ENCODE results near the gene STAT5A.
A peak's percentile ranks its signal among the peaks of the same experiment; 100 is the strongest.
"Not testable (repeated sequence)": the region's sequence is repeated elsewhere in the genome, so short reads cannot be mapped to it uniquely, and the experiment has no call there.

STAT5A gene

DNA sequence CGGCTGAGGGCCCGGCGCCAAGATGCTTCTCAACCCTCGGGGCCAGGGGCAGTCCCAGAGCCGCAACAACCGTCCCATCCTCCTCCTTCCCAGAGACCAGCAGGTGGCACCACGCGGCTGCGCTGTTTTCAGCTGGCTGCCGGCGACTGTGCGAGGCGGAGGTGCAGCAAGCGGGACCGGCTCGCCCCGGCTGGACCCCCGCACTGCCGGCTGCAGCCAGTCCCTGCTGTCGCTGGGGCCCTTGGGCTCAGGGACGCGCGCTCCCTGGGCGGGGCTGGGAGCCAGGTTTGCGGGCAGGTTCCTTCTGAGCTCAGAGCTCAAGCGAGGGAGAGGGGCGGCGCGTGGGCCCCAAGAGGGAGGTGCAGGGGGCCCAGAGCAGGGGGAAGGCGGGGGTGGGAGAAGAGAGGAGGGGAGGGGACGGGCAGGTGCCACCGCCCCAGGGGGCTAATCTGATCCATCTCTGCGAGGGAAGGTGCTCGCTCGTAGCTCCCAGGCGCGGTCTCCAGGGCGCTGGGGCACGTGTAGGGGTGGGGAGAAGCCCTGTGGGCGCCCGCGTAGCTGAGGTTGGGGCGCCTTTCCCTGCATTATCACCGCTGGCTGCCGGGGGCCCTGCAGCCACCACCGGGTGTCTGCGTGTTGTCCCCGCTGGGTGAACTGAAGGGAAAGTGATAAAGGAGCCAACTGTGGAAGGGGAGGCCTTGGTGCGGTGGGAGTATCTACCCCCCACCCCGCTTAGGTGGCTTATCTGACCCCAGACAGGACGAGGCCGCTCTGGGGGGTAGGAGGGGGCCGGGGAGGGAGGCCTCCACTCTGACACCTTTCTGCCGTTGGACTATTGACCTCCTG lies 24.2 kb downstream of the STAT5A start:
- Histone ChIP-seq H3K9ac (ENCODE audit: low read depth in 1 of 2, low read length in 2 of 2) (peak overlapping the region in 1 of 2 donors; percentile 25), H3K27me3 (ENCODE audit: control insufficient read depth in 1 of 2, insufficient read depth in 2 of 2, low read length in 2 of 2) (no peaks in the 10 kb centered on the region), H3K9me3 (ENCODE audit: control insufficient read depth in 1 of 2, low read length in 2 of 2) (no peaks in the 10 kb centered on the region), H3K4me3 (ENCODE audit: low read depth in 1 of 2, low read length in 2 of 2) (peak overlapping the region in 1 of 2 donors; percentile 28), H3K27ac (ENCODE audit: low read depth, low read length) (peak overlapping the region; percentile 10), H3K4me1 (ENCODE audit: control insufficient read depth in 1 of 2, insufficient read depth in 2 of 2, low read length in 2 of 2) (peaks cover 8 to 11% of the 10 kb centered on the region in 2 donors), H3K36me3 (ENCODE audit: control insufficient read depth in 1 of 2, insufficient read depth in 2 of 2, low read length in 2 of 2) (peaks cover 48 to 69% of the 10 kb centered on the region in 2 donors)

DNA sequence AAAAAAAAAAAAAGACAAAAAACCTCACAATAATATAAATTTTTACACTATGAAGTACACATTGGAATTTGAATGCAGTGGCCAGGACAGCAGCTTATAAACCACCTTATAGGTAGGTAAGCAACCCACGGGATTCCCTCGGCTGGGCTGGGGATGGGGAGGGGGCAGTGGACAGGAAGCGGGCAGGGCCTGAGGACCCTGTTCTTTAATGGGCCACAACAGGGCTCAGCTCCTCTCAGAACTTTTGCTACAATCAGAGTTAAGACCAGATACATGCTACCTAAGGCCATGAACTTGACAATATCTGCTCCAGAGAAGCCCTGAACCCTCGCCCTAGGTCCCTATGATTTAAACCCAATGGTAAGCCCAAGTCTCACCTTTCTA lies 25.1 kb downstream of the STAT5A start:
- Histone ChIP-seq H3K4me1 (ENCODE audit: control insufficient read depth in 1 of 2, insufficient read depth in 2 of 2, low read length in 2 of 2) (peaks cover 8 to 11% of the 10 kb centered on the region in 2 donors), H3K36me3 (ENCODE audit: control insufficient read depth in 1 of 2, insufficient read depth in 2 of 2, low read length in 2 of 2) (peaks cover 52 to 69% of the 10 kb centered on the region in 2 donors), H3K9ac (ENCODE audit: low read depth in 1 of 2, low read length in 2 of 2) (no peak overlapping the region), H3K27ac (ENCODE audit: low read depth, low read length) (no peak overlapping the region), H3K9me3 (ENCODE audit: control insufficient read depth in 1 of 2, low read length in 2 of 2) (no peaks in the 10 kb centered on the region), H3K27me3 (ENCODE audit: control insufficient read depth in 1 of 2, insufficient read depth in 2 of 2, low read length in 2 of 2) (no peaks in the 10 kb centered on the region), H3K4me3 (ENCODE audit: low read depth in 1 of 2, low read length in 2 of 2) (no peak overlapping the region)

DNA sequence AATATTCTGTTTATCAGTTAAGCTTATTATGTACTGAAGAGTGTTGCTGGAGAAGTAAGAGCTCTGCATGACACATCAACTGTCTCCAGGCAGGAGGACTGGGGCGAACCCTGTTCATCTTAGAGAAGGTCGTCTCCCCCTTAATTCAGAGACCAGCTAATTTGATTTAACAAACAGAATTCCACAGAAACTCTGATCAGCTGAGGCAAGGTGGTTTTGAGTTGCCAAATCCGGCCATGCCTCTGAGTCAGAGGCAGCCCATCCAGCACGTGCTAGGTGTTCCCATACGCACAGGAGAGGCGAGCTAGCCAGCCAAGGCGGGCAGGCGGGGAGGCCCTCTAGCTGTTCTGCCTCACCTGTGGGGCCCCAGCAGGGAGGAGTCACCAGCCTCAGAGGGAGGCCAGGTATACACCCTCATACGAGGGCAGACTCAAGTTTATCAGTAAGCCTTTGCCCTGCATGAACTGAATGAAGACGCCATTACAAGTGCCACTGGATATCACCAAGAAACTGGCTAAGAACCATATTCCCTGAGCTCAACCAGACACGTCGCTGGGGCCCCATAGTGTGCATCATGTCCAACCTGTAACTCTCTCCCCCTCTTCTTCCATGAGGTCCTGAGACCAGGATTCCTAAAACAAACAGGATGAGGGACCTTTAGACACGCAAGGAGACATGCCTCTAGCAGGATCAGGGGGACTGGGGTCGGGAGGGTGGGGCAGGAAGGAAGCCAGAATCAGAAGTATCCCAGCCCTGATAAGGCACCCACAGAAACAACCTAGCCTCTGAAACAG lies 25.7 kb downstream of the STAT5A start:
- Histone ChIP-seq H3K4me3 (ENCODE audit: low read depth in 1 of 2, low read length in 2 of 2) (no peak overlapping the region), H3K9me3 (ENCODE audit: control insufficient read depth in 1 of 2, low read length in 2 of 2) (no peaks in the 10 kb centered on the region), H3K27me3 (ENCODE audit: control insufficient read depth in 1 of 2, insufficient read depth in 2 of 2, low read length in 2 of 2) (no peaks in the 10 kb centered on the region), H3K27ac (ENCODE audit: low read depth, low read length) (no peak overlapping the region), H3K4me1 (ENCODE audit: control insufficient read depth in 1 of 2, insufficient read depth in 2 of 2, low read length in 2 of 2) (peaks cover 8 to 11% of the 10 kb centered on the region in 2 donors), H3K9ac (ENCODE audit: low read depth in 1 of 2, low read length in 2 of 2) (no peak overlapping the region), H3K36me3 (ENCODE audit: control insufficient read depth in 1 of 2, insufficient read depth in 2 of 2, low read length in 2 of 2) (peaks cover 57 to 72% of the 10 kb centered on the region in 2 donors)

DNA sequence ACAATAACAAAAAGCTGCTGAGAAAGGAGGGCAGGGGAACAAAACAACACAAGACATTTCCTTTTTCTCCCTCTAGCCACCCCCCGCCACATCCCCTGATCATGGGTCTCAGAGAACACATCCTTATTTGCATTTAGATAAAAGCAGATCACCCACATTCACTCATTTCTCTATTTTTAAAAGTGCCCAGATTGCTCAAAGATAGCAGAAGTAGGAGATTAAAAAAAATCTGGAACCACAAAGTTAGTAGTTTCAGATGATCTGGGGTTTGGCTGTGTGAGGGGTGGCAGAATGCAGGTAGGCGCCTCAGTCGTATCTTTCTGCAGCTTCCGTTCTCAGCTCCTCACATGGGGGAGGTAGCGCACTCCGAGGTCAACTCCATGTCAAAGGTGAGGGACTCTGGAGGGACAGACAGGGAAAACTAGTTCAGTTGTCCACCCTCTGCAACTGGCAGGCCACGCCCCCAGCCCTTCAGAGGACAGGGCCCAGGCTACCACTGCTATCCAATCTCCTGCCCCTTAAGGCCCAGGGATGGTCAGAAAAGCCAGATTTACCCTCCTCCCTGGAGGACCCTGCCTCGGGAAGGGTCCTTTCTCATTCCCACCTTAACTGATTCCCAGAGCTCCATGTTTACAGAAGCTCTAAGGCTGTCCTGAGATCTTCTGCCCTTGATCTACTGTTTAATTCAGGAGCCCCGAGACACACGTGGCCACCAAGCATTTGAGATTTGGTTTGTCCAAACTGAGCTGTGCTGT lies 27.3 kb downstream of the STAT5A start:
- no peaks in the 10 kb centered on the region for H3K27me3 ChIP-seq (ENCODE audit: control insufficient read depth in 1 of 2, insufficient read depth in 2 of 2, low read length in 2 of 2)
- H3K4me1 ChIP-seq (ENCODE audit: control insufficient read depth in 1 of 2, insufficient read depth in 2 of 2, low read length in 2 of 2), result peaks cover 8 to 11% of the 10 kb centered on the region in 2 donors
- H3K9ac ChIP-seq (ENCODE audit: low read depth in 1 of 2, low read length in 2 of 2), result no peak overlapping the region
- H3K36me3 ChIP-seq (ENCODE audit: control insufficient read depth in 1 of 2, insufficient read depth in 2 of 2, low read length in 2 of 2), result peaks cover 53 to 67% of the 10 kb centered on the region in 2 donors
- no peak overlapping the region for H3K4me3 ChIP-seq (ENCODE audit: low read depth in 1 of 2, low read length in 2 of 2)
- H3K27ac ChIP-seq (ENCODE audit: low read depth, low read length), result no peak overlapping the region
- H3K9me3 ChIP-seq (ENCODE audit: control insufficient read depth in 1 of 2, low read length in 2 of 2), result no peaks in the 10 kb centered on the region

DNA sequence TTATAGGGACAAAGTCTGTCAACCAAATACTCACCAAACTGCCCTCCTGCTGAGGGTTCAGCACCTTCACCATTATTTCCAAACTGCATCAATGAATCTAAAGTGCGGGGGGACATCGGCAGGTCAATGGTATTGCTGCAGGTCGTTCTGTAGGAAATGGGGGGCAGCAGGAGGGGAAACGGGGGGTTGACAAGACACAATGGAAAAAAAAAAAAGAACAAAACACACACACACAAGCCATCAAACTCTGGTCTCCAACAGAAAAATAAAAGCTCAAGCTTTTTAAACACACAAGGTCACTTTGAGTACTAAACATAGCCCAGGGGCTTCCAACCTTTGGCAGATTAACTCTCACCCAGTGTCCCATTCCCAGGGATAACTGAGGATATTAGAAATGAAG lies 28.5 kb downstream of the STAT5A start:
- H3K36me3 ChIP-seq (ENCODE audit: control insufficient read depth in 1 of 2, insufficient read depth in 2 of 2, low read length in 2 of 2), result peaks cover 49 to 69% of the 10 kb centered on the region in 2 donors
- no peak overlapping the region for H3K27ac ChIP-seq (ENCODE audit: low read depth, low read length)
- no peak overlapping the region for H3K4me3 ChIP-seq (ENCODE audit: low read depth in 1 of 2, low read length in 2 of 2)
- no peak overlapping the region for H3K9ac ChIP-seq (ENCODE audit: low read depth in 1 of 2, low read length in 2 of 2)
- H3K27me3 ChIP-seq (ENCODE audit: control insufficient read depth in 1 of 2, insufficient read depth in 2 of 2, low read length in 2 of 2), result no peaks in the 10 kb centered on the region
- no peaks in the 10 kb centered on the region for H3K9me3 ChIP-seq (ENCODE audit: control insufficient read depth in 1 of 2, low read length in 2 of 2)
- peaks cover 0 to 10% of the 10 kb centered on the region in 2 donors for H3K4me1 ChIP-seq (ENCODE audit: control insufficient read depth in 1 of 2, insufficient read depth in 2 of 2, low read length in 2 of 2)

DNA sequence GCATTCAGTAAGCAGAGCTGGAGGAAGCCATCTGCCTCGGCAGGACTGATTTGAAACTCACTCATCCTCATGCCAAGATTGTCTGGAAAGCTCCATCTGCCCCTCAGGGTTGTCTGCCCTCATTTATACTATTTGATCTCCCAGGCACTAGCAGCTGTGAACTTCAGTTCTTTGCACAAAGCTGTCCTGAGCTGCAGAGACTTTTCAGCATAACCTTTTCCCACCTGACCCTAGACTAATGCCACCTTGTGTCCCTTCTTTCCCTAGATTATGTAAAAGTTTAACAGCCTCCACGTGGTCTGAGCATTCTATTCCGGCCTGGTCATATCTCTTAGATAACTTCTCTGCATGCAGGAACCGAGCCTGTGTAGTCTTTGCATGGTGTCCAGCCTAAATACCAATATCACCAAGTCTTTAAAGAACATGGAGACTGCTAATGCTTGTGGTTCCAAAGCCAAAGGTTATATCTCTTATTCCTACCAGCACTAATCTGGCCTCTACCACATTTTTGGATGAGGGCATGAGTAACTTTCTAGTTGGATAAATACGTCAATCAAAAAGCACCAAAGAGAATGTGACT lies 29.1 kb downstream of the STAT5A start:
- H3K36me3 ChIP-seq (ENCODE audit: control insufficient read depth in 1 of 2, insufficient read depth in 2 of 2, low read length in 2 of 2), result peaks cover 55 to 75% of the 10 kb centered on the region in 2 donors
- no peaks in the 10 kb centered on the region for H3K9me3 ChIP-seq (ENCODE audit: control insufficient read depth in 1 of 2, low read length in 2 of 2)
- no peak overlapping the region for H3K27ac ChIP-seq (ENCODE audit: low read depth, low read length)
- no peaks in the 10 kb centered on the region for H3K27me3 ChIP-seq (ENCODE audit: control insufficient read depth in 1 of 2, insufficient read depth in 2 of 2, low read length in 2 of 2)
- no peak overlapping the region for H3K9ac ChIP-seq (ENCODE audit: low read depth in 1 of 2, low read length in 2 of 2)
- peaks cover 0 to 4% of the 10 kb centered on the region in 2 donors for H3K4me1 ChIP-seq (ENCODE audit: control insufficient read depth in 1 of 2, insufficient read depth in 2 of 2, low read length in 2 of 2)
- H3K4me3 ChIP-seq (ENCODE audit: low read depth in 1 of 2, low read length in 2 of 2), result no peak overlapping the region

DNA sequence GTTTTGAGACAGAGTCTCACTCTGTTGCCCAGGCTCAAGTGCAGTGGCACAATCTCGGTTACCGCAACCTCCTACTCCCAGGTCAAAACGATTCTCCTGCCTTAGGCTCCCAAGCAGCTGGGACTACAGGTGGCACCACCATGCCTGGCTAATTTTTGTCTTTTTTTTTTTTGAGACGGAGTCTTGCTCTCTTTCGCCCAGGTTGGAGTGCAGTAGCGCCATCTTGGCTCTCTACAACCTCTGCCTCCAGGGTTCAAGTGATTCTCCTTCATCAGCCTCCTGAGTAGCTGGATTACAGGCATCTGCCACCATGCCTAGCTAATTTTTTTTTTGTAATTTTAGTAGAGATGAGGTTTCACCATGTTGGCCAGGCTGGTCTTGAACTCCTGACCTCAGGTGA lies 29.7 kb downstream of the STAT5A start:
- not testable (repeated sequence) for H3K9ac ChIP-seq (ENCODE audit: low read depth in 1 of 2, low read length in 2 of 2); H3K9me3 ChIP-seq (ENCODE audit: control insufficient read depth in 1 of 2, low read length in 2 of 2); H3K27me3 ChIP-seq (ENCODE audit: control insufficient read depth in 1 of 2, insufficient read depth in 2 of 2, low read length in 2 of 2); H3K4me1 ChIP-seq (ENCODE audit: control insufficient read depth in 1 of 2, insufficient read depth in 2 of 2, low read length in 2 of 2); H3K4me3 ChIP-seq (ENCODE audit: low read depth in 1 of 2, low read length in 2 of 2); H3K27ac ChIP-seq (ENCODE audit: low read depth, low read length)
- peaks cover 56 to 78% of the 10 kb centered on the region in 2 donors for H3K36me3 ChIP-seq (ENCODE audit: control insufficient read depth in 1 of 2, insufficient read depth in 2 of 2, low read length in 2 of 2)

DNA sequence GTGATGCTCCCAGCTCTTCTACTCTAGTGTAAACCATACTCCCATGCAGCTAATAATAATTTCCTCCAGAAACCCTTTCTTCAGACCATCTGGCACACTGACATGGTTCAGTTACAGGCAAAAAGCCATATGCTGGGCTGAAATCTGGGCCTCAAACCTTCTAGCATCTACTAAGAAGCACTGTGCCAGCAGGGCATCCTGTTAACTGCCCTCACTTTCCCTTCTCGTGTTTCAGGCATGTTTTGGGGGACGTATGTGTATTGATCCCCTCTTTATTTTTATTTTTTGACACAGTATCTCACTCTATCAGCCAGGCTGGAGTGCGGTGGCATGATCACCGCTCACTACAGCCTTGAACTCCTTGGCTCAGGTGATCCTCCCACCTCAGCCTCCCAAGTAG lies 33.3 kb downstream of the STAT5A start:
- no peaks in the 10 kb centered on the region for H3K27me3 ChIP-seq (ENCODE audit: control insufficient read depth in 1 of 2, insufficient read depth in 2 of 2, low read length in 2 of 2)
- peaks cover 0 to 3% of the 10 kb centered on the region in 2 donors for H3K4me1 ChIP-seq (ENCODE audit: control insufficient read depth in 1 of 2, insufficient read depth in 2 of 2, low read length in 2 of 2)
- no peak overlapping the region for H3K4me3 ChIP-seq (ENCODE audit: low read depth in 1 of 2, low read length in 2 of 2)
- H3K36me3 ChIP-seq (ENCODE audit: control insufficient read depth in 1 of 2, insufficient read depth in 2 of 2, low read length in 2 of 2), result peaks cover 57 to 76% of the 10 kb centered on the region in 2 donors
- no peaks in the 10 kb centered on the region for H3K9me3 ChIP-seq (ENCODE audit: control insufficient read depth in 1 of 2, low read length in 2 of 2)
- H3K27ac ChIP-seq (ENCODE audit: low read depth, low read length), result no peak overlapping the region
- no peak overlapping the region for H3K9ac ChIP-seq (ENCODE audit: low read depth in 1 of 2, low read length in 2 of 2)

DNA sequence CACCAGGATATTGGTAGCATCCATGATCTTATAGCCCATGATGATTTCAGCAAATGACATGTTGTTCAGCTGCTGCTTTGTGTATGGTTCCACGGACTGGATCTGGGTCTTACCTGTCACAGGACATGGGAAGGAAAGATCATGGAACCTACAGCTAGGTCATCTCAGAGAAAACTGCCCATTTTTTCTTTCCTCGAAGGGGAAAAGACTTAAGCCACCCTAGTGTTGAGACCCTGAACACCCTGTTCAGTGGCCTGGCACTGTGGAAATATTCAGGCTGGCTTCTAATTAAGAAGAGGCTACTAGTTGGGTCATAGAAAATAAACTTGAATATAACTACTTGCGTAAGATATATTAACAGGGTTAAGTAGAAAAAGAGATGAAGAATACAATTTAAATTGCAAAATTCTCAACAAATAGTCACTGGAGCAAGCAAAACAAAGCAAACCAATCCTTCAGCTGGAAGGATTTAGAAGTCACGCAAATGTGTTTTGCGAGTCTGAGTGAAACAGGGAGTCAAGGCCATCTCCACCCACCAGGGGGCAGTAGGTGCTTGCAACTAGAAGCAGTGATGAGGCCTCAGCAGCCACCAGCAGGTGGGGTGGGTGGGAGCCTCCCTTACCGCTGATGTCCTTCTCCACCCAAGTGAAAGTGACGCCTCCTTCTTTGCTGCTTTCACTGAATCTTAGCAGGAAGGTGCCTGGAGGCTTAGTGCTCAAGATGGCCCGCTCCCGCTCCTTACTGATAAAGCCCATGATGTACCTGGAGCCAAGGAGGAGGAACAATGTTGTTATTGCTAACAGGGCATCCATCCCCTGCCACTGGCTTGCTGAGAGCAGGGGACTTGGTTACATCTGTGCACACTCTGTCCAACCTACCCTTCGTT lies 34.3 kb downstream of the STAT5A start:
- no peak overlapping the region for H3K27ac ChIP-seq (ENCODE audit: low read depth, low read length)
- H3K4me3 ChIP-seq (ENCODE audit: low read depth in 1 of 2, low read length in 2 of 2), result no peak overlapping the region
- H3K9me3 ChIP-seq (ENCODE audit: control insufficient read depth in 1 of 2, low read length in 2 of 2), result no peaks in the 10 kb centered on the region
- H3K36me3 ChIP-seq (ENCODE audit: control insufficient read depth in 1 of 2, insufficient read depth in 2 of 2, low read length in 2 of 2), result peaks cover 55 to 75% of the 10 kb centered on the region in 2 donors
- H3K9ac ChIP-seq (ENCODE audit: low read depth in 1 of 2, low read length in 2 of 2), result no peak overlapping the region
- peaks cover 0 to 3% of the 10 kb centered on the region in 2 donors for H3K4me1 ChIP-seq (ENCODE audit: control insufficient read depth in 1 of 2, insufficient read depth in 2 of 2, low read length in 2 of 2)
- no peaks in the 10 kb centered on the region for H3K27me3 ChIP-seq (ENCODE audit: control insufficient read depth in 1 of 2, insufficient read depth in 2 of 2, low read length in 2 of 2)
